GM18873 (cell line): Measurements from ENCODE around the gene KLK10.
"Not testable (repeated sequence)": the region's sequence is repeated elsewhere in the genome, so short reads cannot be mapped to it uniquely, and the experiment has no call there.

Source experiments
- ATAC-seq: cut with Tn5 transposase; IDR thresholded peaks from one replicate; pipeline ENCODE4 v1.9.1; 2021; ENCODE audit warnings: mild to moderate bottlenecking, moderate library complexity, moderate number of reproducible peaks; ENCODE audit not compliant: unreplicated experiment, low FRiP score

The KLK10 gene

DNA sequence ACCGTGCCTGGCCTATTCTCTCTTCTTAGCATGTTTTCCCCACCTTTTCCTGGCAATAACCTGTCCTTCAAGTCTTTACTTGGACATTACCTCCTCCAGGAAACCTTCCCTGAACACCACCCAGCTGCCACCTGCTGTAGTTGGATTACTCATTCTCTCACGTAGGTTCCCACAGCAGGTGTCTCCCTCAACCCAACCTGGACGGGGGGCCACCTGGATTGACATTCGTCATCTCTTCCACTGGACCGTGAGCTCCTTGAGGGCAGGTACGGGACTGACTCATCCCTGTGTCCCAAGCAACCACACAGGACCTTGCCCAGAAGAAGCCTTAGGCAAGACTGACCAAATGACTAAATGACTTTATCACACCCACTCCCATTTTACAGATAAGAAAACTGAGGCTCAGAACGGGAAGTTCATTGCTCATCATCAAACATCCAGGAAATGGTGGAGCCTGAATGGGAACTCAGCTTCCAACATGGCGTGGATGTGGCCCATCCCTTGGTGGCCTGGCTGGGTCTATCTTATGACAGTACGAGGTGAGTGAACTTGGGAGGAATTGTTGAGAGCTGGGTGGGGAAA is 46.6 kb downstream of the KLK10 start:
- no peak for ATAC-seq

DNA sequence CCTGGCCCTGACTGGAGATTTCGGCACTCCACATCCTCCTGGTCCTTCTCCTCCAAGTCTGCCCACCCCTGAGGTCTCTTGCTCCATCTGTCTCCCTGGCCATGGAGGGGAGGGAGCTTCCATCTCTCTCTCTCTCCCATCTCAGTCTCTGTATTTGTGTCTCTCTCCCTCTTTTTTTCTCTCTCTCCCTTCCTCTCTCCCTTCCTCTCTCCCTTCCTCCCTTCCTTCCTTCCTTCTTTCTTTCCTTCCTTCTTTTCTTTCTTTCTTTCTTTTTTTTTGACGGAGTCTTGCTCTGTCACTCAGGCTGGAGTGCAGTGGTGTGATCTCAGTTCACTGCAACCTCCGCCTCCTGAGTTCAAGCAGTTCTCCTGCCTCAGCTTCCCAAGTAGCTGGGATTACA is 49.7 kb downstream of the KLK10 start:
- ATAC-seq = not testable (repeated sequence)

DNA sequence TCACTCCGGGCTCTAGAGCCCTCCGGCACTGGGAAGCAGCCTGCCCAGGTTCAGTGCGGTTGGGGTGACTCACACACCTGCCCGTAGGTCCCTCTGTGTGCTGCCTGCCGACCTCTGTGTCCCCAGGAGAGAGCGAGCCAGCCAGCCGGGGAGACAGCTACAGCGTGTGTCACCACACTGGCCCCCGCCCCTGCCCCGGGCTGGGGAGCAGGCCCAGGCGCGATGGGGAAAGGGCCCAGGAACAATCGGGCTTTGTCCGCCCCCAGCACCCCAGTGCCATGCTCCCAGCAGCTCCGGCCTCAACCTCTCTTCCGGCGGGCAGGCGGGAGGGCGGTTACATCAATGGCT is 50.1 kb downstream of the KLK10 start, which contains the start of gene KLK6:
KLK6 (minus strand) TSS at position 179 of the 348 bp plus-strand sequence. CDS start 1,487 bp downstream, outside the sequence.
- no peak for ATAC-seq

- no peak for ATAC-seq
Observed at GRCh38 chr19:50968716-50969412, 50.6 kb downstream of the KLK10 start.

DNA sequence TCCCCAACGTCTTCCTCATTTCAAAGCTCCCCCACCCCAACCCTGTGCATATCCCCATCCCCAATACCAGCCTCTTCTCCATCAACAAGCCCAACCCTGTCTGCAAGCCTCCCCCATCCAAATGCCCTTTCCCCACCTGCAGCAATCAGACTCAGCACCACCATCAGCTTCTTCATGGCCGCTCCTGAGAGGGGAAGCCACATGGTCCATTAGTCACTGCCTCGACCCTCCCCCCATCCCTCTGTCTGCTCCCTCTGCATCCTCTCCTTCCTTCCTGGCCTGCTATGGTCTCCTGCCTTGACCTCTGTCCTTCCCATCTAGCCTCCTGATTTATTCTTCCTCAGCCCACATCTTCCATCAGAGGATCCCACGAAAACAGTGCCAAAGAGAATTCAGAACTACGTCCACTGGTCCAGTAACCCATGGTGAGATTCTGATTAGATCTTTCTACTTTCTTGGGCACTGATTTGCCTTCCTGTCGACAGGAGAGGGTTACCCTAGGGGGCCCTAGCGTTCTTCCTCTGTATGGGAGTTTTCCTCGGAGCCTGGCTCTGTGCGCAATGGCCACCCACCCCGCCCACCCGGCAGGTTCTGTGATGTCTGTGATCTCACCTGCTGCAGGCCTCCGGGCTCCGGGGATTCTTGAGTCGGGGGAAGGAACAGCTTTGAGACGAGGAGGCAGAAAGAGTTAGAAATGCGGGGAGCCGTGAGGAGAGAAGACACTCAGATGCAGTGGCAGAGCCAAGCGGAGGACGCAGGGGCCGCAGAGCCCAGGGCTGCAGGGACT is 51.4 kb downstream of the KLK10 start:
- no peak for ATAC-seq

GRCh38 chr19:50964266-50964665 is 55.2 kb downstream of the KLK10 start:
- no peak for ATAC-seq

GRCh38 chr19:50963381-50963780 is 56.1 kb downstream of the KLK10 start:
- no peak for ATAC-seq
